ENCODE results near the gene NUMA1. TPM values are rescaled to one million over a fixed set of nuclear protein-coding genes. Genes with fewer than 3 reads are reported as not detected.

Gene NUMA1
- total RNA-seq, 2 donors from 2014 or later: 102 to 130 TPM

DNA sequence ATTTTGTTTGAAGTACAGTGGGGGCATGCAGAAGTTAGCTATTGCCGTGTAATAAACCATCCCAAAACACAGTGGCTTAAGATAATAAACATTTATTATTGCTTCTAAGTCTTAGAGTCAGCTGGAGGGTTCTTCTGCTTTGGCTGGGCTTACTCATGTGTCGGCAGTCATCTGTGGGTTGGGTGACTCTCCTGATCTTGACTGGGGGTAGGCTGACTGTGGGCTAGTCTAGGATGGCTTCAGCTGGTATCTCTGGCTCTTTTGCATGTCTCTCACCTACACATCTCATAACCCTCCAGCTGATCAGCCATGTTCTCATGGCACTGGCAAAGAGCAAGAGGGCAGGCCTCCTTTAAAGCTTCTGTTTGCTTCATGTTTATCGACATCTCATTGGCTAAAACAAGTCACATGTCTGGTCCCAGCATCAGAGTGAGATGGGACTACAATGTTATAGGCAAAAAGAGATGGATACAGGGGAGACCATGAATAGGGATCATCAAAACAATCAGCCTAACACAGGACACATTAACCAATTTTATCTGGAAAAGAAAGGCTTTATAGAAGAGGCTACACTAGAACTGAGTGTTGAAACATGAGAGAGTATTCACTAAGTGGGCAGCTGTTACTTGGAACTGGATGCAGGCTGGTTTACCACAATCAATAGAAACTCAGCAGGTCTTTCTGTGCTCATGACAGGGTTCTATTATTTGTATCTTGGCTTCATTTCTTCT lies 5.4 kb upstream of the NUMA1 start:
- Histone ChIP-seq H3K4me3 (no peak overlapping the region), H3K4me1 (peaks cover 0 to 9% of the 10 kb centered on the region in 2 donors), H3K36me3 (peaks cover 5% of the 10 kb centered on the region), H3K27ac (no peak overlapping the region), H3K9me3 (no peaks in the 10 kb centered on the region), H3K27me3 (no peaks in the 10 kb centered on the region)
- DNase-seq (ENCODE audit: low spot score): no peak
- TF ChIP-seq, protein P1, sequence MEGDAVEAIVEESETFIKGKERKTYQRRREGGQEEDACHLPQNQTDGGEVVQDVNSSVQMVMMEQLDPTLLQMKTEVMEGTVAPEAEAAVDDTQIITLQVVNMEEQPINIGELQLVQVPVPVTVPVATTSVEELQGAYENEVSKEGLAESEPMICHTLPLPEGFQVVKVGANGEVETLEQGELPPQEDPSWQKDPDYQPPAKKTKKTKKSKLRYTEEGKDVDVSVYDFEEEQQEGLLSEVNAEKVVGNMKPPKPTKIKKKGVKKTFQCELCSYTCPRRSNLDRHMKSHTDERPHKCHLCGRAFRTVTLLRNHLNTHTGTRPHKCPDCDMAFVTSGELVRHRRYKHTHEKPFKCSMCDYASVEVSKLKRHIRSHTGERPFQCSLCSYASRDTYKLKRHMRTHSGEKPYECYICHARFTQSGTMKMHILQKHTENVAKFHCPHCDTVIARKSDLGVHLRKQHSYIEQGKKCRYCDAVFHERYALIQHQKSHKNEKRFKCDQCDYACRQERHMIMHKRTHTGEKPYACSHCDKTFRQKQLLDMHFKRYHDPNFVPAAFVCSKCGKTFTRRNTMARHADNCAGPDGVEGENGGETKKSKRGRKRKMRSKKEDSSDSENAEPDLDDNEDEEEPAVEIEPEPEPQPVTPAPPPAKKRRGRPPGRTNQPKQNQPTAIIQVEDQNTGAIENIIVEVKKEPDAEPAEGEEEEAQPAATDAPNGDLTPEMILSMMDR (IDR thresholded peaks at IDR 0.05): no peak

DNA sequence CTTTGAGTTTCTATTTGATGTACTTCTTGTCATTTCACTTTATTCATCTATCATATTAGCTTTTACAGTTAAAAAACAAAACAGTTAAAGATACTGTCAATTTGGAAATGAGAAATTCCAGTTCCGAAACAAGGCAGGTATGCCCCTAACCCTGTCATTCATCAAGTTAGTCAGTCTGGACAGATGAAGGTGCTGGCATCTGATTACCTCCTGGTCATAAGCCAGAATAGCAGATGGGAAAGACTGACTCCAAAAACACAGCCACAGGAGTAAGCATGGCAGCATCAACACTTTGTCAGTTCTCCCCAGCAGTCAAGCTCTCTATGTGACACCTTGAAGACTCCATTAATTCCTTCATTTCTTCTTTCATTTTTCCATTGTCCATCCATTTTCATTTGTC lies 4.6 kb upstream of the NUMA1 start:
- H3K36me3 ChIP-seq: peaks cover 5% of the 10 kb centered on the region
- peaks cover 0 to 8% of the 10 kb centered on the region in 2 donors for H3K4me1 ChIP-seq
- H3K4me3 ChIP-seq: no peak overlapping the region
- H3K27ac ChIP-seq: no peak overlapping the region
- DNase-seq (ENCODE audit: low spot score): no peak
- no peaks in the 10 kb centered on the region for H3K27me3 ChIP-seq
- H3K9me3 ChIP-seq: no peaks in the 10 kb centered on the region
- TF ChIP-seq, protein P1 (IDR thresholded peaks at IDR 0.05): no peak

DNA sequence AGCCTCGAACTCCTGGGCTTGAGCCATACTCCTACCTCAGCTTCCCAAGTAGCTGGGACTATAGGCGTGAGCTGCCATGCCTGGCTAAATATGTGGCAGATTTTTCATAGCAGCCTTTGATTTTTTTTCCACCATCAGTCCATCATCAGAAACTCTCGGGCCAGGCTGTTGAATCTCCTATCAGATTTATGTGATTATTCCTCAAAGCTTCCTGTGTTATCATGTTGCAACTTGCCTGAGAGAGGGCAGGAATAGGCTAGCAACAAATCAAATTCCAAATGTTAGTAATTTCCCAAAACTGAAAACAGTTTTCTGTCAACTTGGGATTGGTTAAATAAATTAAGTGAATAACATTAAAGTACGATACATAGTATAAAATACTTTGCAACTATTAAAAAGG lies 3.7 kb upstream of the NUMA1 start:
- no peaks in the 10 kb centered on the region for H3K9me3 ChIP-seq
- no peaks in the 10 kb centered on the region for H3K27me3 ChIP-seq
- H3K4me3 ChIP-seq: no peak overlapping the region
- TF ChIP-seq, protein P1 (IDR thresholded peaks at IDR 0.05): no peak
- no peak overlapping the region for H3K27ac ChIP-seq
- H3K36me3 ChIP-seq: peaks cover 5% of the 10 kb centered on the region
- peaks cover 0 to 17% of the 10 kb centered on the region in 2 donors for H3K4me1 ChIP-seq
- DNase-seq (ENCODE audit: low spot score): no peak

DNA sequence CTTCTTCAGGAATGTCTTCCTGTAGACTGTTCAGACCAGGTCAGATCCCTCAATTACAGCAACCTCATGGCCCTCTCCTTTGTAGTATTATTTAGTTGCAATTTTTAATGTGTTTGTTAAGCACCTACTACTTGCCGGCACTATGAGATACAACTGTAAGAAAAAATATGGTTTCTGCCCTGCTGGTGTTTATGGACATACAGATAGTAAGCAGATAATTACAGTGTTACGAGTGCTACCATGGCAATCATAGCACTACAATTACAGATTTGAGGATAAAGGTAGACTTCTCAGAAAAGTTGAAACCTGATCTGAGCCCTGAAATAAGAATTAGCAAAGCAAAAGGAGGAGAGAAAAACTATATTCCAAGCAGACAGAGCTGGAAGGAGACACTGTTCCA lies 3.1 kb upstream of the NUMA1 start:
- H3K9me3 ChIP-seq: no peaks in the 10 kb centered on the region
- peaks cover 5% of the 10 kb centered on the region for H3K36me3 ChIP-seq
- no peak overlapping the region for H3K4me3 ChIP-seq
- no peak for DNase-seq (ENCODE audit: low spot score)
- TF ChIP-seq, protein P1 (IDR thresholded peaks at IDR 0.05): no peak
- H3K27ac ChIP-seq: no peak overlapping the region
- no peaks in the 10 kb centered on the region for H3K27me3 ChIP-seq
- H3K4me1 ChIP-seq: peaks cover 0 to 23% of the 10 kb centered on the region in 2 donors

DNA sequence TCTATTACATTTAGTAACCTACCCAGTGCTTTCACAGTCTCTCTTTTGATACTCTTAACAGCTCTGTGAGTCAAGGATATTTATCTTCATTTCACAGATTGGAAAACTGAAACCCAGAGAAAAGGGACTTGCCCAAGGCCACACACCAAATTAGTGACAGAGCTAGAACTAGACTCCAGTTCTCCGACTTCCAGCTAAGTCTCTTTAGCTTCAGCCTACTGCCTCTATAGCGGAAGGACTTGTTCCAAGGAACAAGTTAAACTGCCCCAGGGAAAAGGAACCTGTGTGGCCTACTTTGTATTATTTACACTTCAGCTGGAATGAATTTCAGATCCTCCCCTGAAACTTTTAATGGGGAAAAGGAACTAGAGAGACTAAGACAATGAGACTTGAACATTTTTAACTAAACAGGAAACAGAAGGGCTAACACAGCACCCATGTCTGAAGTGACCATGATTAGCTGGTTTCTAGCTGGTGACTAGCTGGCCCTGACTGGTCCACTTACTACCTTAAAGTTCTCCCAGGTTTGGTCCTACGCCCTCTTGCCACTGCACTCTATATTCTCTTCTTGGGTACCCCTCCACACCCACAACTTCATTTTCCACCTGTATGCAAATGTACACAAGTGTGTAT lies 1.6 kb upstream of the NUMA1 start:
- TF ChIP-seq, protein P1 (IDR thresholded peaks at IDR 0.05): no peak
- Histone ChIP-seq H3K36me3 (no peaks in the 10 kb centered on the region), H3K27ac (no peak overlapping the region), H3K9me3 (no peaks in the 10 kb centered on the region), H3K4me1 (peaks cover 0 to 24% of the 10 kb centered on the region in 2 donors), H3K4me3 (no peak overlapping the region), H3K27me3 (no peaks in the 10 kb centered on the region)
- no peak for DNase-seq (ENCODE audit: low spot score)

All from right atrium auricular region (tissue), 2 donors.